Uterus (tissue), 4 donors: ENCODE data around the gene NECTIN1. TPM values are rescaled to one million over a fixed set of nuclear protein-coding genes. Genes with fewer than 3 reads are reported as not detected.

Experiments used
- DNase-seq, 2 donors: peaks; one replicate each; pipeline ENCODE4 v3.0.0-alpha.2; 2019 to 2020
- H3K27ac ChIP-seq, 2 donors: fragments of 200-600 bp; sonication (generic); 1 replicate in 1 of 2; 2 replicates in 1 of 2; pipeline ENCODE4 v1.5.1; 2016 to 2018
- H3K27me3 ChIP-seq, 2 donors: fragments of 200-600 bp; sonication (generic); one replicate each; pipeline ENCODE4 v1.5.1; 2018 to 2019; ENCODE audit warnings: control low read depth in 1 of 2
- H3K36me3 ChIP-seq, 2 donors: fragments of 200-600 bp; sonication (generic); one replicate each; pipeline ENCODE4 v1.5.1; 2019; ENCODE audit warnings: control low read depth in 1 of 2
- H3K4me1 ChIP-seq, 2 donors: fragments of 200-600 bp; sonication (generic); one replicate each; pipeline ENCODE4 v1.5.1; 2018 to 2019; ENCODE audit warnings: control low read depth in 1 of 2
- H3K4me3 ChIP-seq, 2 donors: fragments of 200-600 bp; sonication (generic); 1 replicate in 1 of 2; 2 replicates in 1 of 2; pipeline ENCODE4 v1.5.1; 2018 to 2019; ENCODE audit warnings: mild to moderate bottlenecking in 1 of 2
- H3K9me3 ChIP-seq, 2 donors: fragments of 200-600 bp; sonication (generic); one replicate each; pipeline ENCODE4 v1.5.1; 2019; ENCODE audit warnings: control low read depth in 1 of 2
- CTCF ChIP-seq, 4 experiments: fragments of 200-600 bp in 2 of 4; fragments of 450-650 bp in 2 of 4; sonication (generic) in 2 of 4; IDR thresholded peaks; one replicate each; pipeline ENCODE4 v1.5.1; 2016 to 2019; ENCODE audit warnings: antibody characterized with exemption in 4 of 4, mild to moderate bottlenecking in 2 of 4, moderate library complexity in 1 of 4
- POLR2A ChIP-seq, 2 donors: fragments of 450-650 bp; IDR thresholded peaks; one replicate each; pipeline ENCODE4 v1.6.1; 2016; ENCODE audit warnings: antibody characterized with exemption in 2 of 2, mild to moderate bottlenecking in 1 of 2, moderate library complexity in 1 of 2
- intact Hi-C: fragments of 100-400 bp; cut with DNase I; formaldehyde crosslinking; loops from one replicate; pipeline ENCODE4 v1.15.1; 2023; ENCODE audit warnings: low total_unique reads
- total RNA-seq, 4 donors: library from RNA; depleted of rRNA in 3 of 4; stranded (reverse); fragments of >200 nt in 3 of 4; gene quantifications; one replicate each; pipeline versions ENCODE4 v1.1.0 to v1.2.4, GENCODE V29; 2014 to 2023
- donor health status: DM: yes; HTN: yes; CAD: no.

NECTIN1 gene
- total RNA-seq, 4 donors from 2014 or later: 1.3 to 10.6 (median 9.2) TPM; not detected in 1

- Histone ChIP-seq H3K4me1 (no peaks in the 10 kb centered on the region), H3K36me3 (no peaks in the 10 kb centered on the region), H3K4me3 (no peak overlapping the region), H3K27ac (no peak overlapping the region), H3K9me3 (no peaks in the 10 kb centered on the region), H3K27me3 (no peaks in the 10 kb centered on the region)
- intact Hi-C loops: no loop called here
- TF ChIP-seq CTCF (IDR thresholded peaks at IDR 0.05) (no peak), POLR2A (IDR thresholded peaks at IDR 0.05) (no peak)
- no peak for DNase-seq
Observed at GRCh38 chr11:119747868-119748660, 19.1 kb upstream of the NECTIN1 start.

- Histone ChIP-seq H3K27ac (no peak overlapping the region), H3K9me3 (no peaks in the 10 kb centered on the region), H3K36me3 (no peaks in the 10 kb centered on the region), H3K27me3 (peaks cover 0 to 4% of the 10 kb centered on the region in 2 donors), H3K4me1 (no peaks in the 10 kb centered on the region), H3K4me3 (no peak overlapping the region)
- TF ChIP-seq POLR2A (IDR thresholded peaks at IDR 0.05): no peak
- TF ChIP-seq CTCF (IDR thresholded peaks at IDR 0.05): no peak
- intact Hi-C loops: no loop called here
- peak in 1 of 2 donors; percentile 3 for DNase-seq
Observed at GRCh38 chr11:119745776-119746535, 17.0 kb upstream of the NECTIN1 start.

DNA sequence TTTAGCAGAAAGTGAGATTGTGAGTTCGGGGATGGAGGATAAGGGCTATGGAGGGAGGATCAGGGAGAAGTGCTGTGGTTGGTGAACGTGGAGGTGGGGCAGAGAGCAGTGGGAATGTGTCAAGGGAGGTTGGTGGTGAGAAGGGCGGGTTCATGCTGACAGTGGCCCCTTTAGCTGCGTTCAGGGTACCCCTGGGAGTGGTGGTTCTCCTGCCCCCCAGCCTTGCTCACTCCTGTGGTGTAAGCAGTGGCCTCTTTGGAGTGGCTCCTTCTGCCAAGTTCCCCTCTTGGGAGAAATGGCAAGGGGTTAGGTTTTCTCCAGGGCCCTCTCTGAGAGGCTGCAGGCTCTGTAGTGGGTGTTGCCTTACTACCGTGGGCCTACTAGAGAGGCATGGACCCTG, 16.1 kb upstream of the NECTIN1 start:
- no peaks in the 10 kb centered on the region for H3K4me1 ChIP-seq
- no peaks in the 10 kb centered on the region for H3K9me3 ChIP-seq
- no peaks in the 10 kb centered on the region for H3K36me3 ChIP-seq
- TF ChIP-seq POLR2A (IDR thresholded peaks at IDR 0.05) (no peak), CTCF (IDR thresholded peaks at IDR 0.05) (no peak)
- H3K4me3 ChIP-seq: no peak overlapping the region
- no peak overlapping the region for H3K27ac ChIP-seq
- peak in 1 of 2 donors; percentile 3 for DNase-seq
- H3K27me3 ChIP-seq: peaks cover 0 to 4% of the 10 kb centered on the region in 2 donors
- intact Hi-C loops: no loop called here

GRCh38 chr11:119744577-119744976, 15.6 kb upstream of the NECTIN1 start:
- DNase-seq: peak in 1 of 2 donors; percentile 1
- Histone ChIP-seq H3K9me3 (no peaks in the 10 kb centered on the region), H3K36me3 (no peaks in the 10 kb centered on the region), H3K27ac (no peak overlapping the region), H3K4me3 (no peak overlapping the region), H3K4me1 (no peaks in the 10 kb centered on the region), H3K27me3 (peaks cover 0 to 4% of the 10 kb centered on the region in 2 donors)
- intact Hi-C loops: no loop called here
- TF ChIP-seq POLR2A (IDR thresholded peaks at IDR 0.05) (no peak), CTCF (IDR thresholded peaks at IDR 0.05) (no peak)

DNA sequence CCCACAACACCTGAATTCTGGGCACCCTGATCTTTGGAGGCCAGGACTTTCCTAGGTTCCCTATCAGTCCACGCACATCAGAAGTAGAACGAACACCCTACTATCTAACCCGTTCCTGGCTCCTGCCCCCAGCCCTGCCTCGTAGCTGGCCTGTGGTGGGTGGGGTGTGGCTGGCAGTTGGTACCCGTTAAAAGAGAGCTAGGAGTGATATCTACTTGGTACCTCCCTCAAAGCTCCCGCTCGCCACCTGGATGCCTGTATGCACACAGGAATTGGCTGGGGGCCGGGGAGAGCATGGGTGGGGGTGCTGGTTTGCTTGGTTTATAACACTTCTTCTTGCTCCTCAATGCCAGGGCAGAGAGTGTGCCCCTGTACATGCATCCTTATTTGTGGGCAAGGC, 14.0 kb upstream of the NECTIN1 start:
- H3K27ac ChIP-seq: no peak overlapping the region
- H3K36me3 ChIP-seq: no peaks in the 10 kb centered on the region
- TF ChIP-seq POLR2A (IDR thresholded peaks at IDR 0.05) (no peak), CTCF (IDR thresholded peaks at IDR 0.05) (no peak)
- intact Hi-C loops: no loop called here
- no peak overlapping the region for H3K4me3 ChIP-seq
- H3K27me3 ChIP-seq: peaks cover 0 to 4% of the 10 kb centered on the region in 2 donors
- no peak for DNase-seq
- no peaks in the 10 kb centered on the region for H3K9me3 ChIP-seq
- H3K4me1 ChIP-seq: no peaks in the 10 kb centered on the region
